Mammary epithelial cell (primary cell): ENCODE data around the gene CIZ1.

Experiments
- EZH2 ChIP-seq: IDR thresholded peaks from 2 replicates; pipeline ENCODE4 v1.6.1; 2012; ENCODE audit warnings: low read length, inconsistent platforms, borderline replicate concordance
- TF ChIP-seq, protein P1 (sequence below), 2 donors: IDR thresholded peaks in 1 of 2; conservative IDR thresholded peaks in 1 of 2; 2 replicates each; pipeline ENCODE4 v1.5.1; 2011 to 2012; ENCODE audit warnings: inconsistent platforms in 2 of 2, low read length in 2 of 2, mild to moderate bottlenecking in 2 of 2, control low read depth in 1 of 2, low read depth in 1 of 2; ENCODE audit not compliant: insufficient read depth in 1 of 2; ENCODE audit errors: extremely low read depth in 1 of 2

GRCh38 chr9:128152133-128153059 lies 39.0 kb downstream of the CIZ1 start:
- TF ChIP-seq, protein P1, sequence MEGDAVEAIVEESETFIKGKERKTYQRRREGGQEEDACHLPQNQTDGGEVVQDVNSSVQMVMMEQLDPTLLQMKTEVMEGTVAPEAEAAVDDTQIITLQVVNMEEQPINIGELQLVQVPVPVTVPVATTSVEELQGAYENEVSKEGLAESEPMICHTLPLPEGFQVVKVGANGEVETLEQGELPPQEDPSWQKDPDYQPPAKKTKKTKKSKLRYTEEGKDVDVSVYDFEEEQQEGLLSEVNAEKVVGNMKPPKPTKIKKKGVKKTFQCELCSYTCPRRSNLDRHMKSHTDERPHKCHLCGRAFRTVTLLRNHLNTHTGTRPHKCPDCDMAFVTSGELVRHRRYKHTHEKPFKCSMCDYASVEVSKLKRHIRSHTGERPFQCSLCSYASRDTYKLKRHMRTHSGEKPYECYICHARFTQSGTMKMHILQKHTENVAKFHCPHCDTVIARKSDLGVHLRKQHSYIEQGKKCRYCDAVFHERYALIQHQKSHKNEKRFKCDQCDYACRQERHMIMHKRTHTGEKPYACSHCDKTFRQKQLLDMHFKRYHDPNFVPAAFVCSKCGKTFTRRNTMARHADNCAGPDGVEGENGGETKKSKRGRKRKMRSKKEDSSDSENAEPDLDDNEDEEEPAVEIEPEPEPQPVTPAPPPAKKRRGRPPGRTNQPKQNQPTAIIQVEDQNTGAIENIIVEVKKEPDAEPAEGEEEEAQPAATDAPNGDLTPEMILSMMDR (conservative IDR thresholded peaks at IDR 0.05 in 1 of 2, IDR thresholded peaks at IDR 0.05 in 1 of 2; ENCODE audit: extremely low read depth in 1 of 2, insufficient read depth in 1 of 2, low read depth in 1 of 2, low read length in 2 of 2) = no peak
- no peak for TF ChIP-seq EZH2
